Activated CD8-positive, alpha-beta memory T cell treated with anti-CD3 and anti-CD28 coated beads, Interleukin-2, amount 10 ng/mL, durations not matched to agents 7 days and 5 days (primary cell): ENCODE measurements around the gene KLF18. TPM values are rescaled to one million over a fixed set of nuclear protein-coding genes. Genes with fewer than 3 reads are reported as not detected.

Experiments used
- total RNA-seq, 2 experiments: library from RNA; stranded (reverse); gene quantifications; one replicate each; pipeline ENCODE4 v1.2.3, GENCODE V29; 2021

The KLF18 gene
- total RNA-seq, 2 experiments from 2014 or later, result not detected

Other genes starting within 250 kb of the KLF18 start
- gene ARTN, start 207.8 kb downstream of the KLF18 start, total RNA-seq, result not detected
- 10 to 100 TPM; 25.3 to 29.4 TPM for gene IPO13, start 194.7 kb downstream of the KLF18 start, total RNA-seq
- 10 to 100 TPM; 28.1 to 39.8 TPM for gene DPH2, start 171.6 kb downstream of the KLF18 start, total RNA-seq
- gene ATP6V0B, start 166.7 kb downstream of the KLF18 start, total RNA-seq, result 100 to 1,000 TPM; 108 to 139 TPM
- 10 to 100 TPM; 20.1 to 25.5 TPM for gene B4GALT2, start 162.4 kb downstream of the KLF18 start, total RNA-seq
- gene CCDC24, start 150.0 kb downstream of the KLF18 start, total RNA-seq, result 1 to 10 TPM; 1.3 to 1.5 TPM
- gene SLC6A9, start 110.2 kb downstream of the KLF18 start, total RNA-seq, result 1 to 10 TPM; 2.6 to 5.3 TPM
- not detected for gene KLF17, start 22.8 kb downstream of the KLF18 start, total RNA-seq
- gene DMAP1, start 71.8 kb upstream of the KLF18 start, total RNA-seq, result 10 to 100 TPM; 36.9 to 44.1 TPM
- gene ERI3, start 213.6 kb upstream of the KLF18 start, total RNA-seq, result 10 to 100 TPM; 27.2 to 30.4 TPM